Small intestine (tissue), 7 donors: ENCODE data around the gene CHSY1. TPM values are rescaled to one million over a fixed set of nuclear protein-coding genes. Genes with fewer than 3 reads are reported as not detected.

Experiments
- DNase-seq, 2 donors: peaks; one replicate each; pipeline versions ENCODE4 v3.0.0 to v3.0.0-alpha.2; 2013
- FAIRE-seq: peaks from 2 replicates; lab custom pipeline; 2012; peaks lifted over from hg19 to GRCh38; lab: Jason Lieb, UNC
- H3K27ac ChIP-seq, 3 donors: one replicate each; pipeline ENCODE4 v1.5.1; 2013; ENCODE audit warnings: low read length in 2 of 3, mild to moderate bottlenecking in 2 of 3, control low read depth in 1 of 3, inconsistent platforms in 1 of 3, low read depth in 1 of 3, moderate library complexity in 1 of 3
- H3K27me3 ChIP-seq, 3 donors: one replicate each; pipeline ENCODE4 v1.6.1; 2013; ENCODE audit warnings: low read length in 3 of 3, inconsistent platforms in 1 of 3; ENCODE audit not compliant: control insufficient read depth in 3 of 3, insufficient read depth in 3 of 3
- H3K36me3 ChIP-seq, 3 donors: one replicate each; pipeline ENCODE4 v1.6.1; 2013; ENCODE audit warnings: low read length in 3 of 3, inconsistent platforms in 1 of 3, low read depth in 1 of 3, mild to moderate bottlenecking in 1 of 3, moderate library complexity in 1 of 3; ENCODE audit not compliant: control insufficient read depth in 3 of 3, insufficient read depth in 2 of 3
- H3K4me1 ChIP-seq, 3 donors: one replicate each; pipeline ENCODE4 v1.6.1; 2013; ENCODE audit warnings: low read length in 2 of 3, inconsistent platforms in 1 of 3, low read depth in 1 of 3, mild to moderate bottlenecking in 1 of 3, moderate library complexity in 1 of 3; ENCODE audit not compliant: control insufficient read depth in 3 of 3, insufficient read depth in 2 of 3
- H3K4me3 ChIP-seq, 3 donors: one replicate each; pipeline ENCODE4 v1.5.1; 2013; ENCODE audit warnings: low read length in 3 of 3, control low read depth in 1 of 3, inconsistent platforms in 1 of 3, low read depth in 1 of 3, mild to moderate bottlenecking in 1 of 3, moderate library complexity in 1 of 3
- H3K9me3 ChIP-seq, 2 donors: one replicate each; pipeline ENCODE4 v1.6.1; 2013; ENCODE audit warnings: low read depth in 1 of 2, low read length in 1 of 2; ENCODE audit not compliant: control insufficient read depth in 2 of 2, insufficient read depth in 1 of 2
- WGBS, 3 donors: extraction: QIAGEN DNeasy Blood & Tissue Kit; methylation state at CpG; one replicate each; pipeline ENCODE4 v1.1.7; 2013; 5-methylcytosine and 5-hydroxymethylcytosine counted together
- polyA plus RNA-seq, 4 donors: library from polyadenylated mRNA; stranded (reverse) in 3 of 4; unstranded in 1 of 4; fragments of 200-250 nt in 3 of 4; fragments of 120-200 nt in 1 of 4; gene quantifications; one replicate each; pipeline versions ENCODE4 v1.2.1 to v1.2.3, GENCODE V29; 2013
- donor health status: healthy with polysubstance abuse.
- donor health status: control.
- donor health status: control.
- donor health status: Bipolar disorder and iron deficiency.
- donor health status: healthy.

The CHSY1 gene
- polyA plus RNA-seq, 4 donors = 1.6 to 13.1 (median 6.0) TPM

DNA sequence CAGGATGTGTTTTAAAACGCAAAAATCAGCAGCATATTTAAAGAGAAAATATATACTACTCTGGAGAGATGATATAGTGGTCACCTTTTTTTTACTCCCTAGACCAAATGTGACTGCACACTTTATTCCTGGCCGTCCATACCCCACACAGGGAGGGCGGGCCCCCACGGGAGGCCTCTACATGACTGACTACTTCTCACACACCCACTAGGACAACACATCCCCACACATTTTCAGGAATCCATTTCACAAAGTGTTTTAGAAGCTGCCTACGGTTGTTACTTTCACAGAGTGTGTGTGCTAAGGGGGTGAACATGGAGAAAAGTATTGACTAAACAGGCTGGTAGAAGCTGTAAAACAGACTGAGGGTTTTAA lies 67.9 kb downstream of the CHSY1 start:
- no peak for FAIRE-seq
- Histone ChIP-seq H3K9me3 (no peaks in the 10 kb centered on the region), H3K27ac (no peak overlapping the region), H3K4me1 (peaks cover 0 to 9% (median 2%) of the 10 kb centered on the region in 3 donors), H3K27me3 (no peaks in the 10 kb centered on the region), H3K36me3 (peaks cover 0 to 17% (median 0%) of the 10 kb centered on the region in 3 donors), H3K4me3 (no peak overlapping the region)
- no peak for DNase-seq
- 70 to 96% (median 89%) methylated on average over 5 of the region's 5 CpGs for WGBS, 3 donors

DNA sequence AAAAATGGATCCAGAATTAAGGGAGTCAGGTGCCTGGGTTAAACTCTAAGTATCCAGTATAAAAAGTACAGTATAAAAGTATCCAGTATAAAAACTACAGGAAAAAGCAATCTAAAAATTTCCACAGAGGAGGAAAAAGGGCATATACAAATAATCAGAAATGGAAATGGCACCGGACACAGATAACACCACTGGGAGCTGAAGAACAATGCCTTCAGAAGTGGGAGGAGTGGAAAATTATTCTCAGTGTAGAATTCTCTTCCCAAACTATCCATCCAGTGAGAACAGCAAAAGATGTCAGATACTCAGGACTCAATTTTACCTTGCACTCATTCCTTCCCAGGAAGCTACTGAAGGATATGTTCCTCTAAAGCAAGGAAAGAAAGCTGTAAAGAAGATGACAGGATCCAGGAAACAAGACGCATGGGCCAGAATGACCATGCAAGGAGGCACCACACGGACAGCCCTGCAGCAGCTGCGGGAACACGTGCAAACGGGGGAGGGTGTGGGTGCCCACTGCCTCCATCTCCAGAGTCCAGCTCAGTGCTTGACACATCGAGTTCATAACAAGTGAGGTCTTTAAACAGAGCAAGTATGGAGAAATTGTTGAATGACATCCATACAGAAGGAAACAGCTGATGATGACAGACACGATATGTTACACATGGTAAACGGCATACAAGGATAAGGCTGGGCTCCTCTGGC lies 68.5 kb downstream of the CHSY1 start:
- 70 to 92% (median 90%) methylated on average over 9 of the region's 9 CpGs for WGBS, 3 donors
- Histone ChIP-seq H3K4me1 (peaks cover 0 to 9% (median 0%) of the 10 kb centered on the region in 3 donors), H3K27ac (no peak overlapping the region), H3K4me3 (no peak overlapping the region), H3K27me3 (no peaks in the 10 kb centered on the region), H3K9me3 (no peaks in the 10 kb centered on the region), H3K36me3 (peaks cover 0 to 20% (median 0%) of the 10 kb centered on the region in 3 donors)
- DNase-seq = no peak
- FAIRE-seq = no peak

- 72 to 82% (median 76%) methylated on average over 4 of the region's 4 CpGs for WGBS, 3 donors
- DNase-seq (no peak), FAIRE-seq (no peak)
- Histone ChIP-seq H3K36me3 (peaks cover 3 to 28% (median 5%) of the 10 kb centered on the region in 3 donors), H3K9me3 (no peaks in the 10 kb centered on the region), H3K27me3 (no peaks in the 10 kb centered on the region), H3K4me1 (peaks cover 0 to 3% (median 0%) of the 10 kb centered on the region in 3 donors), H3K27ac (no peak overlapping the region), H3K4me3 (no peak overlapping the region)
Measured at GRCh38 chr15:101182215-101182614, 69.6 kb downstream of the CHSY1 start.

- DNase-seq (no peak), FAIRE-seq (no peak)
- WGBS, 3 donors = 90 to 98% (median 96%) methylated on average over 4 of the region's 4 CpGs
- Histone ChIP-seq H3K36me3 (peaks cover 3 to 29% (median 5%) of the 10 kb centered on the region in 3 donors), H3K4me1 (peaks cover 0 to 3% (median 0%) of the 10 kb centered on the region in 3 donors), H3K27ac (no peak overlapping the region), H3K27me3 (no peaks in the 10 kb centered on the region), H3K9me3 (no peaks in the 10 kb centered on the region), H3K4me3 (no peak overlapping the region)
Measured at GRCh38 chr15:101181349-101181748, 70.5 kb downstream of the CHSY1 start.

DNA sequence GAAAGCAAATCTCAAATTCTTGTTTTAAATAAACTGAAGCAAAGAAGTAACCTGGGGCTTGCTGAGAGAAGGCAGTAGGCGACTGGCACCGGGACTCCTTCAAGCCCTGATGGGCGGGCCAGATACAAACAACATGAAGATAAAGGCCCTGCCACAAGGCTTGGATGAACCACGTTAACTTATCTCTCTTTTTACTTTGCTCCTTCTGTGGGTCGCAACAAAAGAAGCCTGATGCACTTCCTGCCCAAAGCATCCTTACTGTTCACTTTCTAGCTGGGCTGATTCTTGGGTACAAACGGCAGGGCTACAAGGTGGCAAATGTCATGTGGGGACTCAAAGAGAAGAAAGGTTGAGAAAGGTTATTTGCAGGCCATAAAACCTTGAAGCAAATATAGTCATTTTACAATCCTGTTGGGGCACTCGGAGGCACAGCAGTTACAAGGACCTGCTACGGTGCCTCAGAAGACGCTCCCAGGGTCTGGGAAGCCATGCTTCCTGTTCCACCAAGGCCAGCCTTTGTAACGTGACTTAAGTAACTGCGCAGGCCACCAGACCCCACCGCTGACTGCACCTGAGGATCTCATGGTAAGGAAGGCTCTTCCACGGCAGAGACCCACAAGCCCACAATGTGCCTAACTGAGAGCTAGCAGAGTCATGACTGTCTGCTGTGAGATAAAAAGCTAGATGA lies 71.1 kb downstream of the CHSY1 start:
- Histone ChIP-seq H3K27me3 (no peaks in the 10 kb centered on the region), H3K4me3 (no peak overlapping the region), H3K4me1 (peaks cover 0 to 3% (median 0%) of the 10 kb centered on the region in 3 donors), H3K27ac (no peak overlapping the region), H3K36me3 (peaks cover 3 to 27% (median 5%) of the 10 kb centered on the region in 3 donors), H3K9me3 (no peaks in the 10 kb centered on the region)
- FAIRE-seq (no peak), DNase-seq (peak in 1 of 2 donors; percentile 24)
- WGBS, 3 donors = 83 to 88% (median 86%) methylated on average over 13 of the region's 13 CpGs

GRCh38 chr15:101179341-101180153 lies 72.3 kb downstream of the CHSY1 start:
- WGBS, 3 donors = 88 to 93% (median 91%) methylated on average over 21 of the region's 21 CpGs
- Histone ChIP-seq H3K9me3 (no peaks in the 10 kb centered on the region), H3K27me3 (no peaks in the 10 kb centered on the region), H3K27ac (peak overlapping the region in 1 of 3 donors; percentile 3), H3K4me3 (no peak overlapping the region), H3K4me1 (peaks cover 0 to 3% (median 0%) of the 10 kb centered on the region in 3 donors), H3K36me3 (peaks cover 5 to 32% (median 5%) of the 10 kb centered on the region in 3 donors)
- no peak for FAIRE-seq
- no peak for DNase-seq

- DNase-seq (no peak), FAIRE-seq (no peak)
- 87 to 93% (median 93%) methylated on average over 4 of the region's 4 CpGs for WGBS, 3 donors
- Histone ChIP-seq H3K27me3 (no peaks in the 10 kb centered on the region), H3K27ac (no peak overlapping the region), H3K4me3 (no peak overlapping the region), H3K36me3 (peaks cover 5 to 37% (median 5%) of the 10 kb centered on the region in 3 donors), H3K4me1 (peaks cover 0 to 3% (median 0%) of the 10 kb centered on the region in 3 donors), H3K9me3 (no peaks in the 10 kb centered on the region)
Measured at GRCh38 chr15:101178931-101179330, 72.9 kb downstream of the CHSY1 start.

GRCh38 chr15:101178479-101178878 lies 73.4 kb downstream of the CHSY1 start:
- DNase-seq = no peak
- peaks cover 0 to 3% (median 0%) of the 10 kb centered on the region in 3 donors for H3K4me1 ChIP-seq
- FAIRE-seq = no peak

More at GRCh38 chr15:101178479-101178878, 73.4 kb downstream of the CHSY1 start:
- H3K27me3 ChIP-seq = no peaks in the 10 kb centered on the region
- 93 to 98% (median 96%) methylated on average over 18 of the region's 18 CpGs for WGBS, 3 donors
- H3K27ac ChIP-seq = no peak overlapping the region
- H3K4me3 ChIP-seq = no peak overlapping the region
- peaks cover 5 to 42% (median 5%) of the 10 kb centered on the region in 3 donors for H3K36me3 ChIP-seq
- no peaks in the 10 kb centered on the region for H3K9me3 ChIP-seq
